Naive thymus-derived CD4-positive, alpha-beta T cell (primary cell): ENCODE results near the gene PACSIN3. TPM values are rescaled to one million over a fixed set of nuclear protein-coding genes. Genes with fewer than 3 reads are reported as not detected.
"Not testable (repeated sequence)": the region's sequence is repeated elsewhere in the genome, so short reads cannot be mapped to it uniquely, and the experiment has no call there.

Experiments used
- ATAC-seq: fragments of 150-1000 bp; cut with Tn5 transposase; 2 replicates; pipeline ENCODE4 v1.10.0; 2021; ENCODE audit warnings: mild to moderate bottlenecking, moderate library complexity
- CTCF ChIA-PET: fragments of 350-600 bp; sonication (Branson Sonifier 250); formaldehyde crosslinking; loops from one replicate; lab custom pipeline; 2021; ENCODE audit warnings: antibody characterized with exemption; lab: Charles Lee
- POLR2A ChIA-PET: fragments of 350-600 bp; sonication (Branson Sonifier 250); formaldehyde crosslinking; loops from one replicate; lab custom pipeline; 2021; ENCODE audit warnings: antibody characterized with exemption, inconsistent platforms; lab: Charles Lee
- DNase-seq, 9 donors: peaks; one replicate each; pipeline versions ENCODE4 v3.0.0 to v3.0.0-alpha.2; 2020 to 2022; ENCODE audit warnings: mixed read lengths in 1 of 9
- H3K27ac ChIP-seq: one replicate; pipeline ENCODE4 v1.7.0; 2013; ENCODE audit warnings: mild to moderate bottlenecking, low read depth, low read length, moderate library complexity
- H3K27me3 ChIP-seq, 2 donors: one replicate each; pipeline ENCODE4 v1.7.0; 2013; ENCODE audit warnings: low read length in 2 of 2, mild to moderate bottlenecking in 2 of 2, moderate library complexity in 2 of 2; ENCODE audit not compliant: control insufficient read depth in 2 of 2, insufficient read depth in 2 of 2
- H3K36me3 ChIP-seq, 3 experiments: 1 replicate in 2 of 3; 2 replicates in 1 of 3; pipeline ENCODE4 v1.7.0; 2013; ENCODE audit warnings: low read length in 3 of 3, mild to moderate bottlenecking in 3 of 3, moderate library complexity in 1 of 3; ENCODE audit not compliant: insufficient read depth in 3 of 3, control insufficient read depth in 2 of 3
- H3K4me1 ChIP-seq, 2 donors: one replicate each; pipeline ENCODE4 v1.7.0; 2013; ENCODE audit warnings: low read length in 2 of 2, mild to moderate bottlenecking in 2 of 2, moderate library complexity in 1 of 2; ENCODE audit not compliant: control insufficient read depth in 2 of 2, insufficient read depth in 2 of 2
- H3K4me3 ChIP-seq: 2 replicates; pipeline ENCODE4 v1.7.0; 2013; ENCODE audit warnings: mild to moderate bottlenecking, low read length
- H3K9me3 ChIP-seq, 3 experiments: 1 replicate in 2 of 3; 2 replicates in 1 of 3; pipeline ENCODE4 v1.7.0; 2013; ENCODE audit warnings: low read length in 3 of 3; ENCODE audit not compliant: control insufficient read depth in 2 of 3
- H3K27ac Mint-ChIP-seq, 9 donors: one replicate each; pipeline ENCODE4 v1.8.0; 2020 to 2022; ENCODE audit warnings: mixed read lengths in 9 of 9, mild to moderate bottlenecking in 8 of 9, moderate library complexity in 5 of 9, inconsistent platforms in 2 of 9
- H3K27me3 Mint-ChIP-seq, 5 donors: one replicate each; pipeline ENCODE4 v1.8.0; 2021 to 2022; ENCODE audit warnings: mixed read lengths in 5 of 5, mild to moderate bottlenecking in 1 of 5
- H3K36me3 Mint-ChIP-seq, 5 donors: one replicate each; pipeline ENCODE4 v1.8.0; 2020 to 2022; ENCODE audit warnings: mixed read lengths in 5 of 5, mild to moderate bottlenecking in 3 of 5, inconsistent platforms in 1 of 5
- H3K4me1 Mint-ChIP-seq, 7 donors: one replicate each; pipeline ENCODE4 v1.8.0; 2020 to 2022; ENCODE audit warnings: mixed read lengths in 7 of 7, mild to moderate bottlenecking in 3 of 7, inconsistent platforms in 1 of 7
- H3K4me3 Mint-ChIP-seq, 10 donors: one replicate each; pipeline ENCODE4 v1.8.0; 2020 to 2022; ENCODE audit warnings: mild to moderate bottlenecking in 10 of 10, mixed read lengths in 10 of 10, moderate library complexity in 6 of 10, inconsistent platforms in 2 of 10
- H3K9me3 Mint-ChIP-seq, 11 donors: one replicate each; pipeline ENCODE4 v1.8.0; 2020 to 2022; ENCODE audit warnings: mixed read lengths in 11 of 11, mild to moderate bottlenecking in 4 of 11, inconsistent platforms in 1 of 11, moderate library complexity in 1 of 11
- intact Hi-C, 2 donors: fragments of 100-400 bp; cut with micrococcal nuclease; formaldehyde crosslinking; loops; one replicate each; pipeline ENCODE4 v1.15.1; 2023
- polyA plus RNA-seq, 2 donors: library from polyadenylated mRNA; unstranded; fragments of 300-500 nt; fragmentation: Illumina TruSeq; gene quantifications; one replicate each; pipeline ENCODE4 v1.2.3, GENCODE V29; 2021
- total RNA-seq, 6 experiments: library from RNA in 5 of 6; stranded (reverse) in 5 of 6; gene quantifications; 1 replicate in 5 of 6; 2 replicates in 1 of 6; pipeline ENCODE4 v1.2.3 and lab custom pipeline; 2021 to 2026

PACSIN3 gene
- total and polyA plus RNA-seq, 7 experiments from 2014 or later = 0.34 to 4.3 (median 0.82) TPM; not detected in 4

DNA sequence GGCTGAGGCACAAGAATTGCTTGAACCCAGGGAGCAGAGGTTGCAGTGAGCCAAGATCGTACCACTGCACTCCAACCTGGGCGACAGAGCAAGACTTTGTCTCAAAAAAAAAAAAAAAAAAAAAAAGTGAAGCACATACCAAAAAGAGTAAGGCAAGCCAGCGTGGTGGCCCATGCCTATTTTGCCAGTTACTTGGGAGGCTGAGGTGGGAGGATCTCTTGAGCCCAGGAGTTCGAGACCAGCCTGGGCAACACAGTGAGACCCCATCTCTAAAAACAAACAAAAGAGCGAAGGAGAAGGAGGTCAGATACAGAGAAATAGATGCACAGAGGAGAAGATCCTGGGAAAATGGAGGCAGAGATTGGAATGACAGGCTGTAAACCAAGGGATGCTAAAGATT lies 20.3 kb upstream of the PACSIN3 start:
- CTCF ChIA-PET, H3K27ac ChIP-seq, H3K9me3 ChIP-seq, H3K4me1 ChIP-seq, H3K9me3 Mint-ChIP-seq, DNase-seq, H3K4me1 Mint-ChIP-seq, H3K4me3 ChIP-seq, H3K36me3 Mint-ChIP-seq, H3K27me3 ChIP-seq, H3K27ac Mint-ChIP-seq, H3K36me3 ChIP-seq, ATAC-seq, H3K4me3 Mint-ChIP-seq, intact Hi-C loops, POLR2A ChIA-PET: not testable (repeated sequence)
- peaks cover 0 to 17% (median 0%) of the 10 kb centered on the region in 5 donors for H3K27me3 Mint-ChIP-seq

- Histone ChIP-seq H3K9me3 (no peaks in the 10 kb centered on the region), H3K4me3 (no peak overlapping the region), H3K4me1 (no peaks in the 10 kb centered on the region), H3K27me3 (no peaks in the 10 kb centered on the region), H3K27ac (no peak overlapping the region), H3K36me3 (no peaks in the 10 kb centered on the region)
- intact Hi-C loops = no loop called here
- DNase-seq (no peak), ATAC-seq (no peak)
- Mint-ChIP-seq H3K9me3 (no peaks in the 10 kb centered on the region), H3K4me1 (no peaks in the 10 kb centered on the region), H3K27ac (peak overlapping the region in 1 of 9 donors; percentile 46), H3K27me3 (peaks cover 0 to 22% (median 0%) of the 10 kb centered on the region in 5 donors), H3K4me3 (no peak overlapping the region), H3K36me3 (no peaks in the 10 kb centered on the region)
- ChIA-PET CTCF (no interaction called here), POLR2A (interaction anchor here (0.6 to 1.2 kb wide), 2 partner anchors 48 to 138 kb away, joined by 3 read pairs; no protein-coding TSS in a partner anchor)
Observed at GRCh38 chr11:47204637-47204989, 18.4 kb upstream of the PACSIN3 start.

GRCh38 chr11:47202576-47202975 lies 16.3 kb upstream of the PACSIN3 start:
- Histone ChIP-seq H3K27me3 (no peaks in the 10 kb centered on the region), H3K27ac (no peak overlapping the region), H3K4me3 (no peak overlapping the region), H3K36me3 (no peaks in the 10 kb centered on the region), H3K9me3 (no peaks in the 10 kb centered on the region), H3K4me1 (no peaks in the 10 kb centered on the region)
- ATAC-seq (no peak), DNase-seq (no peak)
- Mint-ChIP-seq H3K4me1 (no peaks in the 10 kb centered on the region), H3K27me3 (peaks cover 0 to 30% (median 0%) of the 10 kb centered on the region in 5 donors), H3K36me3 (no peaks in the 10 kb centered on the region), H3K4me3 (no peak overlapping the region), H3K27ac (no peak overlapping the region), H3K9me3 (no peaks in the 10 kb centered on the region)
- POLR2A ChIA-PET = no interaction called here
- intact Hi-C loops = no loop called here
- CTCF ChIA-PET = no interaction called here

DNA sequence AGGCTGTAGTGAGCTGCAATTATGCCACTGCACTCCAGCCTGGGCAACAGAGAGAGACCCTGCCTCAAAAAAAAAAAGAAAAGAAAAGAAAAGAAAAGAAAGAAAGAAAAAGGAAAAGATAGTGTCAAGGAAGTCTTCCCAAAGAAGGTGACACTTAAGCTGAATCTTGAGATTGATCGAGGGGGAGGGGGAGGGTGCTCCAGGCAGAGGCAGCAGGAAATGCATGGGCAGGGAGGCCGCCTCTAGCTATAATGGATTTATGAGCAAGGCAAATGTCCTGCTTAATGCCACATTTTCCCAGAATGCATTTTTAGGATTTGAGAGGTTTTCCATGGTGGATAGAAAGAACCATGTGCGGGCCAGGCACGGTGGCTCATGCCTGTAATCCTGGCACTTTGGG lies 14.8 kb upstream of the PACSIN3 start:
- CTCF ChIA-PET = no interaction called here
- intact Hi-C loops = no loop called here
- Histone ChIP-seq H3K4me1 (no peaks in the 10 kb centered on the region), H3K9me3 (no peaks in the 10 kb centered on the region), H3K4me3 (no peak overlapping the region), H3K27ac (no peak overlapping the region), H3K36me3 (no peaks in the 10 kb centered on the region), H3K27me3 (no peaks in the 10 kb centered on the region)
- DNase-seq = no peak
- POLR2A ChIA-PET = no interaction called here
- ATAC-seq = no peak
- Mint-ChIP-seq H3K9me3 (no peaks in the 10 kb centered on the region), H3K4me1 (no peaks in the 10 kb centered on the region), H3K4me3 (no peak overlapping the region), H3K36me3 (no peaks in the 10 kb centered on the region), H3K27ac (no peak overlapping the region), H3K27me3 (peaks cover 0 to 28% (median 0%) of the 10 kb centered on the region in 5 donors)

DNA sequence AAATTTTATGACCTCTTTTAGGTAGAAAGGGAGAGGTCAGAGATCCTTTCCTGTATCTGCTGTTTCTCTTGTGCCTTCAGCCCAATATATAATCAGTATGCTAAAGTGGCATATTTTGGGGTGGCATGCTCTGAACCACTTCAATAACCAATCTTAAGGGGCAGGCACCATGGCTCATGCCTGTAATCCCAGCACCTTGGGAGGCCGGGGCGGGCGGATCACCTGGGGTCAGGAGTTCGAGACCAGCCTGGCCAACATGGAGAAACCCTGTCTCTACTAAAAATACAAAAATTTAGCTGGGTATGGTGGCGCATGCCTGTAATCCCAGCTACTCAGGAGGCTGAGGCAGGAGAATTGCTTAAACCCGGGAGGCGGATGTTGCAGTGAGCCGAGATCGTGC lies 11.9 kb upstream of the PACSIN3 start:
- POLR2A ChIA-PET, DNase-seq, H3K9me3 Mint-ChIP-seq, ATAC-seq, H3K4me1 ChIP-seq, CTCF ChIA-PET, intact Hi-C loops, H3K36me3 ChIP-seq, H3K9me3 ChIP-seq, H3K27ac Mint-ChIP-seq, H3K27me3 ChIP-seq, H3K36me3 Mint-ChIP-seq, H3K27ac ChIP-seq, H3K4me3 Mint-ChIP-seq, H3K4me3 ChIP-seq, H3K4me1 Mint-ChIP-seq: not testable (repeated sequence)
- peaks cover 0 to 30% (median 0%) of the 10 kb centered on the region in 5 donors for H3K27me3 Mint-ChIP-seq

DNA sequence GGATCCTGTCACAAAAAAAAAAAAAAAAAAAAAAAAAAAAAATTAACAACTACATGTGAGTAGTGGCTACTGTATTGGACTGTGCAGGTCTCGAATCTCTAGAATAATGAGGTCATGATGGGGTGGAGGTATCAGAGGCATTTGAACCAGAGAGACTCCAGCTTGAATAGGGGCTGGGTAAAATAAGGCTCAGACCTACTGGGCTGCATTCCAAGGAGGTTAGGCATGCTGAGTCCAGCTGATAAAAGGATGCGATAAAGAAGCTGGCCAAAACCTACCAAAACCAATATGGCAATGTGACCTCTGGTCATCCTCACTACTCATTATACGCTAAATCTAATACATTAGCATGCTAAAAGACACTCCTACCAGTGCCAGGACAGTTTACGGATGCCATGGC lies 5.9 kb upstream of the PACSIN3 start:
- H3K4me3 ChIP-seq = no peak overlapping the region
- H3K4me1 ChIP-seq = peaks cover under 1 to 1% of the 10 kb centered on the region in 2 donors
- H3K4me1 Mint-ChIP-seq = peaks cover 0 to 4% (median 0%) of the 10 kb centered on the region in 7 donors
- CTCF ChIA-PET = no interaction called here
- intact Hi-C loops = no loop called here
- H3K9me3 Mint-ChIP-seq = no peaks in the 10 kb centered on the region
- no peak overlapping the region for H3K4me3 Mint-ChIP-seq
- peaks cover 0 to 49% (median 6%) of the 10 kb centered on the region in 5 donors for H3K27me3 Mint-ChIP-seq
- POLR2A ChIA-PET = interaction anchor here (0.6 to 1.2 kb wide), 3 partner anchors 15 to 422 kb away, joined by 3 to 6 read pairs (median 3); no protein-coding TSS in a partner anchor
- H3K36me3 ChIP-seq = no peaks in the 10 kb centered on the region
- no peaks in the 10 kb centered on the region for H3K27me3 ChIP-seq
- DNase-seq (no peak), ATAC-seq (no peak)
- no peaks in the 10 kb centered on the region for H3K9me3 ChIP-seq
- no peak overlapping the region for H3K27ac ChIP-seq
- H3K36me3 Mint-ChIP-seq = no peaks in the 10 kb centered on the region
- H3K27ac Mint-ChIP-seq = no peak overlapping the region

DNA sequence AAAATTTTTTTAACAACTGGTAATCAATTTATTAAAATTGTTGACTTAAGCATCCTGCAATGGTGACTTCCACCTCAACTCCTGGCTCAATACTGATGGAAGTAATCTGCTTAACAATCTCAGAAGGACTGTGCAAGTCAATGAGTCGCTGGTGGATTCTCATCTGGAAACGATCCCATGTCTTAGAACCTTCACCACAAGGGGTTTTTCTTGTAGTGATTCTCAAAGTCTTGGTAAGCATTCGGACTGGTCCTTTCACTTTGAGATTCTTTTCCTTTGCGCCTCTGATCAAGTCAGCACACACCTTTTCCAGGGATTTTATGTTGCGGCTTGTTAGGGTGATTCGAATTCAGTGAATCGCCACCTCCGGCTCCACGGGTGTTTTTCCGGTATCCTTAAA lies 4.9 kb upstream of the PACSIN3 start:
- CTCF ChIA-PET, DNase-seq, H3K27ac ChIP-seq, ATAC-seq, H3K9me3 ChIP-seq, H3K4me1 ChIP-seq, intact Hi-C loops, H3K4me3 Mint-ChIP-seq, H3K9me3 Mint-ChIP-seq, H3K4me3 ChIP-seq, H3K36me3 ChIP-seq, H3K27me3 ChIP-seq, POLR2A ChIA-PET, H3K36me3 Mint-ChIP-seq, H3K4me1 Mint-ChIP-seq: not testable (repeated sequence)
- Mint-ChIP-seq H3K27ac (peak overlapping the region in 1 of 9 donors; percentile 32), H3K27me3 (peaks cover 0 to 53% (median 6%) of the 10 kb centered on the region in 5 donors)
